Sciatic nerve (tissue), 2 donors: ENCODE data around the gene PFKP. TPM values are rescaled to one million over a fixed set of nuclear protein-coding genes. Genes with fewer than 3 reads are reported as not detected.

Source experiments
- ATAC-seq: fragments of 200-7000 bp; cut with Tn5 transposase; one replicate; pipeline ENCODE4 v1.9.1; 2020; ENCODE audit warnings: mild to moderate bottlenecking, moderate library complexity
- DNase-seq: peaks from one replicate; pipeline ENCODE4 v3.0.0-alpha.2; 2020; ENCODE audit warnings: low spot score
- intact Hi-C: fragments of 100-400 bp; cut with DNase I; formaldehyde crosslinking; loops from one replicate; pipeline ENCODE4 v1.14.2; 2022
- total RNA-seq: library from RNA; stranded (reverse); fragmentation: NEBNext Ultra II Directional; extraction: Animal tissue kit (Norgen Biotek cat#: 25700); gene quantifications from one replicate; pipeline ENCODE4 v1.2.1, GENCODE V29; 2021
- donor health status: DM: no; HTN: no; CAD: no.
- donor health status: DM: no; HTN: no; CAD: no.

The PFKP gene
- total RNA-seq, 1 donor from 2014 or later: 41.3 TPM

GRCh38 chr10:3141351-3142005, 74.1 kb downstream of the PFKP start:
- DNase-seq (no peak), ATAC-seq (no peak)
- intact Hi-C loops: no loop called here

GRCh38 chr10:3142146-3142875, 75.0 kb downstream of the PFKP start:
- DNase-seq (no peak), ATAC-seq (no peak)
- intact Hi-C loops: no loop called here

- ATAC-seq (no peak), DNase-seq (no peak)
- intact Hi-C loops: no loop called here
Observed at GRCh38 chr10:3143366-3143765, 76.0 kb downstream of the PFKP start.

DNA sequence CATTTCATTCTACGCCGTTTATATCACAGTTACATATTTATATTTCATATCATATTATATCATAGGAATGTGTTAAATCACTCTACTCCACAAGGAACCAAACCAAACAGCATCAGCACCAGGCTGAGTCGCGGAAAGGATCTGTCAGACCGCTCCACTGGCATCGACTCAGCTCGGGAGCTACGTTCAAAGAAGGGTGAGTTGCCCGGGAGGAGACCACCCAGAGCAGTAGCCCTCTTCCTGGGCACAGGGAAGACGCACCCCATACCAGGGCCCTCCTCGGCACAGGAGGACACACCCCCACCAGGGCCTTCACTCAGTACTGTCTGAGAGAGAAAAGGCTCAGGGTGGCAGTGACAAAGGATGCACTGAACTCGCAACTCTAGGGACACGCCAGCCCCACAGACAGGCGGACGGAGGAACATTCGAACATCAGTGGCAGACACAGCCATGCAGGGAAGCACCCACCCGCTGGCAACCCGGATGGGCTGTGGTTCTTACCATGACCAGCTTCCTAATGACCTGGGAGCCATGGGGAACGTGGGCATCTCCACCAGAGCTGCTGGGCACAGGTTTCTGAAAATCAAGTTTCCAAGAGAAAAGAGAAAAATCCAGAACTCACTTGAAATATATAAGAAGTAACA, 76.6 kb downstream of the PFKP start:
- intact Hi-C loops: no loop called here
- no peak for ATAC-seq
- no peak for DNase-seq

DNA sequence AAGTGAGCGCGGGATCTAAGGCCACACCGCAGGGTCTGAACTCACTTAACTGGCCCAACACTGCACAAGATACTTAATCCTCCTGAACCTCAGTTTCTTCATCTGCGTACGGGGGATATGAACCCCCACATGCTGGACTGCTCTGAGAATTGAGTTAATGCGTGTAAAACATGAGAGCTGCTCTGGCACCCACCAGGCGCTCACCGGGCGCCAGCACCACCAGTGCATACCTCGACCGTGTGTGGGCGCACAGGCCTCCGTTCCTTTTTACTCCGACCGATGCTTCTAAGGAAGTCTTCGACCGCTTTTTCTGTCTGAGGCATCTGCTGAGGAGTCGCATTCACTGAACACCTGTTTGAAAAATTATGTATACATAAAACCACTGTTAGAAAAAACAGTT, 78.0 kb downstream of the PFKP start:
- intact Hi-C loops: no loop called here
- ATAC-seq: no peak

DNA sequence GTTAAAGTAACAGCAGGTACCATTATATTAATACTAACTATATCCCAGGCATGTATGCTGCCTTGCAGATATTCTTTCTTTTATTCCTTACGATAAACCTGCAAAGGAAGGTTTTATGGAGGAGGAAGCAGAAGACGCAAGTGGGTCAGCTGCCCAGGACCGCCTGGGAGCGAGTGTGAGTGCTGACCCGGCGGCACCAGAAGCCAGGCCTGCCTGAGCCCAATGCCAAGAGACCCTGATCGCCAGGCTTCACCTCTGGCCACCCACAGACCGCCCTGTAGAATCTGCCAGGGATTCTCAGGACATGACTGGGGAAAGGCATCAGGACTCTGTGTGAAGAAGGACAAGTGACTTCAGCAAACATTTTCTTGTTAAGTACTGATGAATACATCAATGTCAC, 78.9 kb downstream of the PFKP start:
- DNase-seq: no peak

More for the DNA sequence above, 78.0 kb downstream of the PFKP start:
- DNase-seq: no peak

GRCh38 chr10:3147117-3147820, 79.9 kb downstream of the PFKP start:
- intact Hi-C loops: no loop called here
- ATAC-seq: no peak
- DNase-seq: no peak

More for the DNA sequence above, 78.9 kb downstream of the PFKP start:
- intact Hi-C loops: no loop called here
- no peak for ATAC-seq

GRCh38 chr10:3148041-3148440, 80.7 kb downstream of the PFKP start:
- ATAC-seq: no peak
- no peak for DNase-seq
- intact Hi-C loops: no loop called here

DNA sequence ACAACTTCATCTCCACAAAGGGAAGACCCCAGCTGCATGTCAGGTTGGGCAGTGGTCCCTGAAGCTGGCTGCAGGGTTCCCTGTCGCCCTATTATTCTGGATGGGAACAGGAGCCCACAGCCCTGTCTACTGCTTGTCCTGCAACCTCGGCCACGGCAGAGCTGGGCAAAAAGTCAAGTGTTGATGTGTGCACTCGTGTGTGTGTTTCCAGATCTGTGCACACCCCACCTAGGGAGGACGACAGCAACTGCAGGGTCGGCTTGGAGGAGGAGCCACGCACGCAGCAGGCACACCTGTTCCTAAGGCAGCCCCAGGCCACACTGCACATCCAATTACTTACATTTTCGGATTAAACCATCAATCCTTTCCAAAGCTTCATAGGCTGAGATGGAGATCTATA, 81.6 kb downstream of the PFKP start:
- DNase-seq (no peak), ATAC-seq (no peak)
- intact Hi-C loops: no loop called here

DNA sequence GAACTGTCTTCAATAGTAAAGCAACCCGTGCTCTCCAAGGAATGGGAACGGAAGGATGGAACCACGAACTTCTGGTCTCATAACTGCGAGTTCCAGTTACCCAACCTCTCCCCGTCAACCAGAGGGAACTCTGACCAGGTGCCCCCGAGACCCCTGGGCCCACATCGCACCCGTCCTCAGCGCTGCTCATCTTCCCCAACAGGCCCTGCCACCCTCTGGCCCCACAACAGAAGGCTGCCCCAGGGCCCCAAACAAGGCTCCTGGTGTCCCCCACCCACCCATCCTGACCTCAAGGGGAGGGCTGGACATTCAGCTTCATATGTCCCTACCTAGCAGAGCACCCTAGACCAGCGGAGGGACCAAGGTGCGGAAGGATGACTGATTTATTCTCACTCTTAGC, 82.6 kb downstream of the PFKP start:
- no peak for DNase-seq
- intact Hi-C loops: no loop called here
- no peak for ATAC-seq

GRCh38 chr10:3150366-3150765, 83.0 kb downstream of the PFKP start:
- DNase-seq: no peak
- intact Hi-C loops: no loop called here
- ATAC-seq: no peak

- intact Hi-C loops: no loop called here
- ATAC-seq: no peak
- DNase-seq: no peak
Observed at GRCh38 chr10:3150961-3151360, 83.6 kb downstream of the PFKP start.

DNA sequence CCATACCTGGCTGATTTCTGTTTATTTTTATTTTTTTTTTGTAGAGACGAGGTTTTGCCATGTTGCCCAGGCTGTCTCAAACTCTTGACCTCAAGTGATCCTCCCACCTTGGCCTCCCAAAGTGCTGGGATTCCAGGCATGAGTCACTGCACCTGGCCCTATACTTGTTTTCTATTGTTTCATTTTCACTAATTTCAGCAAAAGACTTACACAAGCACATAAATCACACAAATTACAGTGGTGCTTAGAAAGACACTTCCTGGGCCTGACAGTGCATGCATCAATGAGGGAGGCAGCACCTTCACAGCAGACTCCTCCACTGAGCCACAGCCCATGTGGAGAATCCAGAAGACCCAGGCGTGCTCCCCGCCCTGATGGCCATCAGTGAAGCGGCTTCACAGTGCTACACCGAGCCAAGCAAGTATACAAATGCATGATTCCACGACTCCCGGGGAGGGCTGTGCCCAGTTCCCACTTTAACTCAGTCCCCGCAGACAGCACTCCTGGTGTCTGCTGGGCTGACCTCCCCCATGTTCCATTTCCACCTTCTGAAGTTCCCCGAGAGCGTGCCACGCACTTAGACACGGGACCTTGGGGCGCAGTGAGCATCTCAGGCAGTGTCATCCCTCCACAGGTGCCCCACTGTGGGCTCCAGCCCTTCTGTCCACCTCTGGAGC, 84.7 kb downstream of the PFKP start:
- no peak for DNase-seq
- no peak for ATAC-seq
- intact Hi-C loops: no loop called here

DNA sequence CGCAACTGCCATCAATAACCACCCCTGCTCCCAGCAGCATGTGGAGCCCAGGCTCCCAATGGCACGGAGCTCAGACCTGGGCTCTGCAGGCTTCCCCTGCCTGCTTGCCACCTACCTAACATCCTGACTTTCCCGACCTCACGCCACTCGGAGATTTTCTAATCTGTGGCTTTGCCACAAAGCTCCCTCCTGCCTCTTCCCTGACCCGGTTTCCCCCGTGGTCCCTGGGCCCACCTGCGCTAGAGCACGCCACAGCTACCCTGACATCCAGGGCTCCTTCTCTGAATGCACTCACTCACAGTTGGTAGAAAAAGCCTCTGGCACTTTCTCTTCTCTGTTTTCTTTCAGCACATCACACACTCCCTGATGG, 85.2 kb downstream of the PFKP start:
- DNase-seq (no peak), ATAC-seq (no peak)
- intact Hi-C loops: no loop called here

DNA sequence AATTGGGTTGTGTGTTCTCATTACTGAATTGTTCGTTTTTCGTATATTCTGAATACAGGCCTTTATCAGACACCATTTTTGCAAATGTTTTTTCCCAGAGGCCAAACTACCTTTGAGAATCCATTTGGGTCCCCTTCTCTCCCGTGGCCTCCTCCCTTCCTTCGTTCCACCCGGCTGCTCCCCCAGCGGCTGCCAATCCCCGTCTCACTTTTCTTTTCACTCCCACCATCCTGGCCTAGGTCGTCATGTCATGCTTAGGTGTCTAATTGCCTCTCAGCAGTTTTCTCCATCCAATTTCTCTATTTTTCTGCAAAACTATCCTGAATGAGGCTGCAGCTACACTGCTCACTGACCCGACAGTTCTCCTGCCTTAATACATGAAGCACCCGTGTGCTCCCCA, 87.3 kb downstream of the PFKP start:
- ATAC-seq: no peak
- DNase-seq: no peak
- intact Hi-C loops: no loop called here

DNA sequence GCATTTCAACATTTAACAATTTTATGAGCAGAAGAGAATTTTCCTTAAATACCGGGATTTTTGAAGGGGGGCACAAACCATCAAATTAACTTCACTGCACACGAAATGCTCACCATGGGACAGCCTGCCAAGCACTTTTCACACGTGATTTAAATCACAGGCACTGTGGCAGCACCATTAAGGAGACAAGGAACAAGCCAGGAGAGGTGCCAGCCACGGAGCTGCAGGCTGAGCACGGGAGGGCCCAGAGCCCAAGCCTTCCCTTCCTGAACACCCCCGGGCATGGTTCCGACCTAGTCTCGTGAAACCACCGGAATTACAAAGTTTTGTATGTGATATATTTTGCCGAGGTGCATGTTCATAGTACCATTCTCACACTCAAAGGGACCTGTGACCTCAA, 91.8 kb downstream of the PFKP start:
- ATAC-seq (no peak), DNase-seq (no peak)
- intact Hi-C loops: no loop called here

DNA sequence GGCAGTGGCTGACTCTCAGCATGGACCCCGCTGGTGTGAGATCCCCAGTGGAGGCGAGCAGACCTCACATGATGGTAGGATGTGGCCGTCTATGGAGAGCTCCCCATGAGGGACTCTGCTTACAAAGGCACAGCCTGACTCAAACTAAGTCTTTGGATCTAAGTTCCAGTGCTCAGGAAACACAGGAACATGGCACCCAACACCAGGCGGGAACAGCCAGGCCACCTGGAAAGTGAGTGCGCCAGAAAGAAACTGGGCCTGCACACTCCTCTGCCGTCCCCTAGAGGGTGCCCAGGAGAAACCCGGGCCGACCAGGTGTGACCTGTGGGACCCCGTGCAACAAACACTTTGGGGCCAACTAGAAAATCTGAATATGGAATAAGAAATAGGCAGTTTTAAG, 95.2 kb downstream of the PFKP start:
- intact Hi-C loops: no loop called here
- ATAC-seq (no peak), DNase-seq (no peak)

DNA sequence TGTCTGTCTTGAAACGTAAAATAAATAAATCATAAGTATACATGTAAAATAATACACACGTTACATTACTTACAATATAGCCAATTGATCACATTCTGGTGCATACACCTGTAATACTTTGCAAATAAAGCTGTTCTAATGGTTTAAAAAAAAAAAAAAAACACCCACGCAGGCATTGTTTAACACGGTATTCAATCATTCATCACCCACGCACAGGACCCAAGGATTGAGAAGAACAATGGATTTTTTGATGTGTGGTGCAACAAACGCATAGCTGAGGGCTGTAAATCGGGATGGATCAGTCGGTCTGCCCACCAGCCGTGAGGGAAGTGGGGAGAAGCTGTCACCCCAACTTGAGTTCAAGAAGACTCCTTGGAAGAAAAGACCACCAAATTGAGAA, 96.5 kb downstream of the PFKP start:
- DNase-seq (no peak), ATAC-seq (no peak)
- intact Hi-C loops: no loop called here

DNA sequence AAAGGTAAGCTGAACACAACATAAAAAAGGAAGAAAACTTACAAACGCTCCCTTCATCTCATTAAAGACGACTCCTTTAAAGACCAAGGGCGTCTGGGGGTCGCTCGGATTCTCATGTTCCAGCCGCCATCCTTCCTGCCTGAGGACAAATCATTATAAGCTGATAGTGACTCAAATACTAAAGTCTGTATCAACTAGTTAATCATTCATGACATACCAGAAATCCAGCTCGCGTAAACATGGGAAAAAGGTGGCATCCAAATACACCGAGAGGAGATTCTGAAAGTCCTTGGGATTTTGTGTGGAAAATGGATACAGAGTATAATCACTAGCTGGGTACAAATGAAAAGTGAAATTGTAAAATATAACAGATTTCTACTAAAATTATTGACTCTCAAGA, 97.8 kb downstream of the PFKP start:
- intact Hi-C loops: no loop called here
- ATAC-seq (no peak), DNase-seq (no peak)
